Glutamatergic neuron (in vitro differentiated cells): ENCODE results near the gene MORN4. TPM values are rescaled to one million over a fixed set of nuclear protein-coding genes. Genes with fewer than 3 reads are reported as not detected.

ENCODE experiments used
- DNase-seq: peaks from one replicate; pipeline ENCODE4 v3.0.0; 2022
- H3K27ac Mint-ChIP-seq: one replicate; pipeline ENCODE4 v1.8.0; 2020; ENCODE audit warnings: mild to moderate bottlenecking, mixed read lengths, inconsistent platforms; ENCODE audit not compliant: unreplicated experiment
- H3K27me3 Mint-ChIP-seq: one replicate; pipeline ENCODE4 v1.8.0; 2020; ENCODE audit warnings: mild to moderate bottlenecking, moderate library complexity, mixed read lengths, inconsistent platforms; ENCODE audit not compliant: unreplicated experiment
- H3K36me3 Mint-ChIP-seq: one replicate; pipeline ENCODE4 v1.8.0; 2020; ENCODE audit warnings: mild to moderate bottlenecking, mixed read lengths, inconsistent platforms; ENCODE audit not compliant: unreplicated experiment
- H3K4me1 Mint-ChIP-seq: one replicate; pipeline ENCODE4 v1.8.0; 2020; ENCODE audit warnings: mild to moderate bottlenecking, low read depth, mixed read lengths, inconsistent platforms; ENCODE audit not compliant: unreplicated experiment
- H3K4me3 Mint-ChIP-seq: one replicate; pipeline ENCODE4 v1.8.0; 2020; ENCODE audit warnings: mild to moderate bottlenecking, mixed read lengths, inconsistent platforms; ENCODE audit not compliant: unreplicated experiment
- H3K9me3 Mint-ChIP-seq: one replicate; pipeline ENCODE4 v1.8.0; 2020; ENCODE audit warnings: mild to moderate bottlenecking, moderate library complexity, mixed read lengths, inconsistent platforms; ENCODE audit not compliant: unreplicated experiment
- CTCF ChIP-seq: fragments of 200-600 bp; sonication (generic); IDR thresholded peaks from one replicate; pipeline ENCODE4 v1.5.0; 2021; ENCODE audit not compliant: partially characterized antibody, unreplicated experiment
- total RNA-seq: library from RNA; stranded (reverse); fragmentation: NEBNext Ultra II Directional; extraction: Animal tissue kit (Norgen Biotek cat#: 25700); gene quantifications from one replicate; pipeline ENCODE4 v1.2.1, GENCODE V29; 2021; ENCODE audit not compliant: unreplicated experiment

The MORN4 gene
- total RNA-seq, 1 donor from 2014 or later = 31.4 TPM

GRCh38 chr10:97593421-97593820 is 39.9 kb downstream of the MORN4 start:
- no peak for TF ChIP-seq CTCF
- DNase-seq = no peak
- Mint-ChIP-seq H3K27me3 (no peaks in the 10 kb centered on the region), H3K27ac (no peak overlapping the region), H3K4me3 (no peak overlapping the region), H3K4me1 (no peaks in the 10 kb centered on the region), H3K9me3 (no peaks in the 10 kb centered on the region), H3K36me3 (no peaks in the 10 kb centered on the region)

- Mint-ChIP-seq H3K27me3 (no peaks in the 10 kb centered on the region), H3K4me3 (no peak overlapping the region), H3K4me1 (no peaks in the 10 kb centered on the region), H3K9me3 (no peaks in the 10 kb centered on the region), H3K36me3 (no peaks in the 10 kb centered on the region), H3K27ac (no peak overlapping the region)
- TF ChIP-seq CTCF = no peak
- DNase-seq = no peak
These were observed 42.4 kb downstream of the MORN4 start for GRCh38 chr10:97590748-97591495.

- Mint-ChIP-seq H3K27ac (no peak overlapping the region), H3K4me1 (no peaks in the 10 kb centered on the region)
- TF ChIP-seq CTCF = no peak
These were observed 43.1 kb downstream of the MORN4 start for GRCh38 chr10:97590082-97590747.

GRCh38 chr10:97589479-97589878 is 43.8 kb downstream of the MORN4 start, which contains the start of gene C10orf62:
Gene C10orf62 (plus strand): TSS chr10:97589721. CDS start chr10:97589898, 177 bp downstream.
- no peak for DNase-seq
- H3K27me3 Mint-ChIP-seq = no peaks in the 10 kb centered on the region
- TF ChIP-seq CTCF = no peak
- H3K36me3 Mint-ChIP-seq = no peaks in the 10 kb centered on the region
- H3K9me3 Mint-ChIP-seq = no peaks in the 10 kb centered on the region
- H3K4me3 Mint-ChIP-seq = no peak within 1 kb of the TSS
- no peak within 1 kb of the TSS for H3K27ac Mint-ChIP-seq
- no peaks in the 10 kb centered on the region for H3K4me1 Mint-ChIP-seq

More at GRCh38 chr10:97590082-97590747, 43.1 kb downstream of the MORN4 start:
- no peak overlapping the region for H3K4me3 Mint-ChIP-seq
- H3K27me3 Mint-ChIP-seq = no peaks in the 10 kb centered on the region
- no peaks in the 10 kb centered on the region for H3K9me3 Mint-ChIP-seq
- no peaks in the 10 kb centered on the region for H3K36me3 Mint-ChIP-seq
- DNase-seq = no peak

- no peaks in the 10 kb centered on the region for H3K36me3 Mint-ChIP-seq
- H3K4me1 Mint-ChIP-seq = no peaks in the 10 kb centered on the region
- H3K27me3 Mint-ChIP-seq = no peaks in the 10 kb centered on the region
- no peak for TF ChIP-seq CTCF
- no peak overlapping the region for H3K27ac Mint-ChIP-seq
- no peaks in the 10 kb centered on the region for H3K9me3 Mint-ChIP-seq
- no peak for DNase-seq
- no peak overlapping the region for H3K4me3 Mint-ChIP-seq
These were observed 46.1 kb downstream of the MORN4 start for GRCh38 chr10:97587183-97587582.
